Fibroblast of mammary gland (primary cell): Measurements from ENCODE around the gene AKAP9.
"Not testable (repeated sequence)": the region's sequence is repeated elsewhere in the genome, so short reads cannot be mapped to it uniquely, and the experiment has no call there.

Source experiments
- DNase-seq: peaks from one replicate; pipeline ENCODE4 v3.0.0-alpha.2; 2010; ENCODE audit warnings: low read depth
- H3K4me3 ChIP-seq: 2 replicates; pipeline ENCODE4 v1.5.1; 2011; ENCODE audit warnings: low read depth, mild to moderate bottlenecking, low read length, moderate library complexity; ENCODE audit not compliant: control insufficient read depth
- TF ChIP-seq, protein P1 (sequence below): conservative IDR thresholded peaks from 2 replicates; pipeline ENCODE4 v1.5.1; 2011; ENCODE audit warnings: low read depth, low read length, inconsistent platforms; ENCODE audit not compliant: control insufficient read depth, insufficient read depth

AKAP9 gene

DNA sequence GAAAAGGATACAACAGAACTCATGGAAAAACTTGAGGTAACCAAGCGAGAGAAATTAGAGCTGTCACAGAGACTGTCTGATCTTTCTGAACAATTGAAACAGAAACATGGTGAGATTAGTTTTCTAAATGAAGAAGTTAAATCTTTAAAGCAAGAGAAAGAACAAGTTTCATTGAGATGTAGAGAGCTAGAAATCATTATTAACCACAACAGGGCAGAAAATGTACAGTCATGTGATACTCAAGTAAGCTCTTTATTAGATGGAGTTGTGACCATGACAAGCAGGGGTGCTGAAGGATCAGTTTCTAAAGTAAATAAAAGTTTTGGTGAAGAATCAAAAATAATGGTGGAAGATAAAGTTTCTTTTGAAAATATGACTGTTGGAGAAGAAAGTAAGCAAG is 62.1 kb downstream of the AKAP9 start:
- TF ChIP-seq, protein P1, sequence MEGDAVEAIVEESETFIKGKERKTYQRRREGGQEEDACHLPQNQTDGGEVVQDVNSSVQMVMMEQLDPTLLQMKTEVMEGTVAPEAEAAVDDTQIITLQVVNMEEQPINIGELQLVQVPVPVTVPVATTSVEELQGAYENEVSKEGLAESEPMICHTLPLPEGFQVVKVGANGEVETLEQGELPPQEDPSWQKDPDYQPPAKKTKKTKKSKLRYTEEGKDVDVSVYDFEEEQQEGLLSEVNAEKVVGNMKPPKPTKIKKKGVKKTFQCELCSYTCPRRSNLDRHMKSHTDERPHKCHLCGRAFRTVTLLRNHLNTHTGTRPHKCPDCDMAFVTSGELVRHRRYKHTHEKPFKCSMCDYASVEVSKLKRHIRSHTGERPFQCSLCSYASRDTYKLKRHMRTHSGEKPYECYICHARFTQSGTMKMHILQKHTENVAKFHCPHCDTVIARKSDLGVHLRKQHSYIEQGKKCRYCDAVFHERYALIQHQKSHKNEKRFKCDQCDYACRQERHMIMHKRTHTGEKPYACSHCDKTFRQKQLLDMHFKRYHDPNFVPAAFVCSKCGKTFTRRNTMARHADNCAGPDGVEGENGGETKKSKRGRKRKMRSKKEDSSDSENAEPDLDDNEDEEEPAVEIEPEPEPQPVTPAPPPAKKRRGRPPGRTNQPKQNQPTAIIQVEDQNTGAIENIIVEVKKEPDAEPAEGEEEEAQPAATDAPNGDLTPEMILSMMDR: no peak
- no peak for DNase-seq
- H3K4me3 ChIP-seq: no peak overlapping the region

DNA sequence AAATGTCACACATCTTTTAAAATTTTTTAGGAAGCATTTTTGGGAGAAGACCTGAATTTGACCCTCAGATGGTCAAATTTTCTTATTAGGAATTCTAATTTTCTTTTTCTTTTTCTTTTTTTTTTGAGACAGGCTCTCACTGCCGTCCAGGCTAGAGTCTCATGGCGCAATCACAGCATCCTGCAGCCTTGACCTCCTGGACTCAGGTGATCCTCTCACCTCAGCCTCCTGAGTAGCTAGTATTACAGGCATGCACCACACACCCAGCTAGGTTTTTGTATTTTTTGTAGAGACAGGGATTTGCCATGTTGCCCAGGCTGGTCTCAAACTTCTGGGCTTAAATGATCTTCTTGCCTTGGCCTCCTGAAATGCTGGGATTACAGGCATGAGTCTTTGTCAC is 65.4 kb downstream of the AKAP9 start:
- no peak for DNase-seq
- TF ChIP-seq, protein P1: no peak
- no peak overlapping the region for H3K4me3 ChIP-seq

DNA sequence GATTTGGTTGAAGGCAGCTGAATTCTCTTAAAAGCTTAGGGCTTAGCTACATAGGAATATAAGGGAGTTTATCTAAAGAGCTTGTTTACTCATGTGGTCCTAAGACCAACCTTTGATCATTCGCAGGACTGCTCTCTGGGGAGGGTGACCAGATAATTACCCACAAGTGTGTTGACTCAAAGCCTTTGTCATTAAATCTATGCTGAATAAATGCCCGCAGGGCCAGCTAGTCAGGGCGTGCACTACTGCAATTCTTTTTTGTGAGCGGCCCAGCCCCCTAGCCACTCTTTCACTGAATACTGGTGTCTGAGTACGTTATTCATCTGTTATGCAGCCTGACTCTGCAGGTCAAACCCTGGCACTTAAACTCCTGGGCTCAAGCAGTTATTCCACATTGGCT is 69.6 kb downstream of the AKAP9 start:
- no peak overlapping the region for H3K4me3 ChIP-seq
- TF ChIP-seq, protein P1: no peak
- DNase-seq: no peak

DNA sequence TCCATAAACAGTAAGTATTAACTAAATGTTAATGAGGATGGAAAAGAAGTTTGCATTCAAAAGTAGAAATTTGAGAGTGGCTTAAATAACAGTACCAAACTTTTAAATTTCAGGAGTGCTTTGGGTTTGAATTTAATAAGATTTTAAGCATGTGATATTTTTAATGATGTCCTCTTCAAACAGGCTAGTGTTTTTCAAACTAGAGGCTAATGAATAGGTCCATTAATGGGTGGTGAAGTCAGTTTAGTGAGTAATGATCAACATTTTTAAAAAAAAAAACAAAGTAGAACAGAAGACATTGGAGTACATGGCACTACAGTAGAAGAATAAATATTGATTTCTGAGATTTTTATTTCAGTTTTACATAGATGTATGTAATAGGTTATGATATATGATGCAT is 72.9 kb downstream of the AKAP9 start:
- no peak for DNase-seq
- TF ChIP-seq, protein P1: no peak
- H3K4me3 ChIP-seq: no peak overlapping the region

DNA sequence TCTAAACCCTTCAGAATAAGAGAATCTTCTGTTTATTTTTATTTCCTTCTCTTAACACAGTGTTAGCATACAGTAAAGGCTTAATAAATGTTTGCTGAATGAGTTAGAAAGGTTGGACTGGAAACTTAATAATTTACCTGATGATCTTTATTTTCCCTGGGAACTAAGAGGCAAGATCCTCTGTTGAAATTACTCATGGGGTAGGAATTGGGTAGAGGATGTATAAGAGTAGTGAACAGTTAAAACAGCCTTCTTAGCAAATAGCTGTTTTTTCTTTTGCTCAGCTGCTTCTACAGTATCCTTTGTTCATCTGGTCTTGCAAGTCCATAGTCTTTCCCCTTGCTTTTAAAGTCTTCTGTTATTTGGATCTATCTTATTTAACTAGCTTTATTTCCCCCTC is 80.0 kb downstream of the AKAP9 start:
- H3K4me3 ChIP-seq: no peak overlapping the region
- TF ChIP-seq, protein P1: no peak
- DNase-seq: peak; percentile 1

DNA sequence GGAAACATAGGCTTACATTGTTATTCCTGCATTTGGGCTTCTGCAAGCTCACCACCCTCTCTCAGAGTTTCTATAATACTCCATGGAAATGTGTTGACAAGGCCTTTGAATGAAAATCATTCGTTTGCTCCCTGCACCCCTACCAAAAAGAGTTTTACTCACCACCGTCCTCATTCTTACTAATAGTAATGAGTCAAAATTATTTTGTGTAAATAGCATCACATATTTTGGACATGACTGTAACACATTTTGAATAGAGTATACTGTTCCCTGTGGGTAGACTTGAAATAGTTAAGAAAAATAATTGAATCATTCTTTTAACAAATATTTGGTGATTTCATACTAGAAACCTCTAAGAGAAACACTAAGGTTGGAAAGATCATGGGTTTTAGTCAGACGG is 84.6 kb downstream of the AKAP9 start:
- peak; percentile 81 for DNase-seq
- no peak overlapping the region for H3K4me3 ChIP-seq
- TF ChIP-seq, protein P1: no peak

DNA sequence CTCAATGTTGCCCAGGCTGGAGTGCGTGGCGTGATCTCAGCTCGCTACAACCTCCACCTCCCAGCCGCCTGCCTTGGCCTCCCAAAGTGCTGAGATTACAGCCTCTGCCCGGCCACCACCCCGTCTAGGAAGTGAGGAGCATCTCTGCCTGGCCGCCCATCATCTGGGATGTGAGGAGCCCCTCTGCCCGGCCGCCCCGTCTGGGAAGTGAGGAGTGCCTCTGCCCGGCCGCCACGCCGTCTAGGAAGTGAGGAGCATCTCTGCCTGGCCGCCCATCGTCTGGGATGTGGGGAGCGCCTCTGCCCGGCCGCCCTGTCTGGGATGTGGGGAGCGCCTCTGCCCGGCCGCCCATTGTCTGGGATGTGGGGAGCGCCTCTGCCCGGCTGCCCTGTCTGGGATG is 86.0 kb downstream of the AKAP9 start:
- not testable (repeated sequence) for H3K4me3 ChIP-seq, DNase-seq

DNA sequence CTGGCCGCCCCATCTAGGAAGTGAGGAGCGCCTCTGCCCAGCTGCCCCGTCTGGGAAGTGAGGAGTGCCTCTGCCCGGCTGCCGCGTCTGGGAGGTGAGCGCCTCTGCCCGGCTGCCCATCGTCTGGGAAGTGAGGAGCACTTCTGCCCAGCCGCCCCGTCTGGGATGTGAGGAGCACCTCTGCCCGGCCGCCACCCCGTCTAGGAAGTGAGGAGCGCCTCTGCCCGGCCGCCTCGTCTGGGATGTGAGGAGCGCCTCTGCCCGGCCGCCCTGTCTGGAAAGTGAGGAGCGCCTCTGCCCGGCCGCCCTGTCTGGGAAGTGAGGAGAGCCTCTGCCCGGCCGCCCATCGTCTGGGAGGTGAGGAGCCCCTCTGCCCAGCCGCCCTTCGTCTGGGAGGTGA is 86.5 kb downstream of the AKAP9 start:
- not testable (repeated sequence) for H3K4me3 ChIP-seq, DNase-seq
